ENCODE measurements around the gene AASDHPPT.

DNA sequence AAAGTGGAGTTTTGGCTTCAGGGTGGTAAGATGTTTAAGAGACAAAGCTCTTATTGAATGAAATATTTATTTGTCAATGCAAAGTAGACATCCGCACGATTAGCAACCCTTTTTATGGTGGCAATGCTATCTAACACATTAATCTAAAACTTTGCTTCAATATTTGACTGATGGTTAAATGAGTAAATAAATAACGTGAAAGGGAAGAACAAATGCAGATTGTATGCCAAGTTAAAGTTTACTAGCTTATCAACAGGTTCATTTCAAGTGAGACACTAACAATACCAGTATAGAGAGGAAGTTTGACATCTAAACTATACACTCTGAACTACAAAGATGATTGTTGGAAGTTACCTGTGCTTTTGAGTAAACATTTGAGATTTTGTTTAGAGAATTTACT lies 50.1 kb downstream of the AASDHPPT start:
- TF ChIP-seq, protein P1, sequence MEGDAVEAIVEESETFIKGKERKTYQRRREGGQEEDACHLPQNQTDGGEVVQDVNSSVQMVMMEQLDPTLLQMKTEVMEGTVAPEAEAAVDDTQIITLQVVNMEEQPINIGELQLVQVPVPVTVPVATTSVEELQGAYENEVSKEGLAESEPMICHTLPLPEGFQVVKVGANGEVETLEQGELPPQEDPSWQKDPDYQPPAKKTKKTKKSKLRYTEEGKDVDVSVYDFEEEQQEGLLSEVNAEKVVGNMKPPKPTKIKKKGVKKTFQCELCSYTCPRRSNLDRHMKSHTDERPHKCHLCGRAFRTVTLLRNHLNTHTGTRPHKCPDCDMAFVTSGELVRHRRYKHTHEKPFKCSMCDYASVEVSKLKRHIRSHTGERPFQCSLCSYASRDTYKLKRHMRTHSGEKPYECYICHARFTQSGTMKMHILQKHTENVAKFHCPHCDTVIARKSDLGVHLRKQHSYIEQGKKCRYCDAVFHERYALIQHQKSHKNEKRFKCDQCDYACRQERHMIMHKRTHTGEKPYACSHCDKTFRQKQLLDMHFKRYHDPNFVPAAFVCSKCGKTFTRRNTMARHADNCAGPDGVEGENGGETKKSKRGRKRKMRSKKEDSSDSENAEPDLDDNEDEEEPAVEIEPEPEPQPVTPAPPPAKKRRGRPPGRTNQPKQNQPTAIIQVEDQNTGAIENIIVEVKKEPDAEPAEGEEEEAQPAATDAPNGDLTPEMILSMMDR (IDR thresholded peaks at IDR 0.05) = no peak
- TF ChIP-seq POLR2A (IDR thresholded peaks at IDR 0.05) = no peak

Data from thyroid gland (tissue), 4 donors.